GM12878 (cell line): ENCODE measurements around the gene ULK4. TPM values are rescaled to one million over a fixed set of nuclear protein-coding genes. Genes with fewer than 3 reads are reported as not detected.

Experiments
- ATAC-seq: fragments of 200-7000 bp; cut with Tn5 transposase; 3 replicates; pipeline ENCODE4 v1.9.1; 2020; ENCODE audit warnings: mild to moderate bottlenecking, moderate library complexity
- BruUV-seq: library from RNA; stranded (reverse); fragments of 400-500 nt; replicated peaks from 2 replicates; lab custom pipeline; 2021; lab: Mats Ljungman, UMichigan
- CTCF ChIA-PET: fragments of 300-600 bp; sonication (Branson Sonifier 250); formaldehyde crosslinking; extraction: SDS; loops from one replicate; lab custom pipeline; 2021; ENCODE audit warnings: inconsistent platforms; lab: Yijun Ruan, JAX
- POLR2A ChIA-PET: fragments of 350-600 bp; formaldehyde crosslinking; extraction: SDS; loops from one replicate; lab custom pipeline; 2021; ENCODE audit warnings: inconsistent platforms; lab: Charles Lee
- RAD21 ChIA-PET: fragments of 300-600 bp; sonication (Branson Sonifier 250); formaldehyde crosslinking; loops from one replicate; lab custom pipeline; 2023; ENCODE audit warnings: antibody characterized with exemption; ENCODE audit not compliant: unreplicated experiment; lab: Charles Lee
- SMC1A ChIA-PET: fragments of 300-600 bp; sonication (Branson Sonifier 250); formaldehyde crosslinking; loops from one replicate; lab custom pipeline; 2023; ENCODE audit not compliant: unreplicated experiment, uncharacterized antibody; lab: Charles Lee
- DNase-seq: peaks from one replicate; pipeline ENCODE4 v3.0.0-alpha.2; 2011; ENCODE audit warnings: low read depth, low spot score
- FAIRE-seq: peaks from 3 replicates; lab custom pipeline; 2011; peaks lifted over from hg19 to GRCh38; lab: Jason Lieb, UNC
- H2AFZ ChIP-seq: 2 replicates; pipeline ENCODE4 v1.6.0; 2011; ENCODE audit warnings: low read depth, low read length, control low read depth; ENCODE audit not compliant: control insufficient read depth
- H3K27ac ChIP-seq: 2 replicates; pipeline ENCODE4 v1.5.1; 2011; ENCODE audit warnings: control low read depth; ENCODE audit not compliant: control insufficient read depth, insufficient read depth
- H3K27me3 ChIP-seq, 2 experiments: replicated peaks in 1 of 2; 2 replicates each; pipeline versions ENCODE4 v1.6.0 to v1.6.1; 2011; ENCODE audit warnings: low read length in 1 of 2; ENCODE audit not compliant: control insufficient read depth in 2 of 2, insufficient read depth in 2 of 2
- H3K36me3 ChIP-seq, 2 experiments: 2 replicates each; pipeline ENCODE4 v1.5.1; 2011; ENCODE audit warnings: low read length in 1 of 2; ENCODE audit not compliant: control insufficient read depth in 2 of 2, insufficient read depth in 2 of 2
- H3K4me1 ChIP-seq: 2 replicates; pipeline ENCODE4 v1.6.1; 2011; ENCODE audit warnings: mild to moderate bottlenecking, low read length, moderate library complexity, mixed read lengths; ENCODE audit not compliant: control insufficient read depth, insufficient read depth
- H3K4me2 ChIP-seq: 2 replicates; pipeline ENCODE4 v1.6.0; 2011; ENCODE audit warnings: control low read depth; ENCODE audit not compliant: control insufficient read depth, insufficient read depth
- H3K4me3 ChIP-seq: fragments of 200-600 bp; sonication (generic); 2 replicates; pipeline ENCODE4 v1.5.1; 2016
- H3K79me2 ChIP-seq: 2 replicates; pipeline ENCODE4 v1.6.0; 2011; ENCODE audit warnings: low read length; ENCODE audit not compliant: control insufficient read depth, insufficient read depth
- H3K9ac ChIP-seq: 2 replicates; pipeline ENCODE4 v1.8.0; 2011; ENCODE audit warnings: low read length, control low read depth, mixed read lengths; ENCODE audit not compliant: control insufficient read depth, insufficient read depth
- H3K9me3 ChIP-seq: replicated peaks from 3 replicates; pipeline ENCODE4 v1.5.1; 2011; ENCODE audit warnings: mild to moderate bottlenecking, low read length; ENCODE audit not compliant: control insufficient read depth, insufficient read depth
- H4K20me1 ChIP-seq: 2 replicates; pipeline ENCODE4 v1.6.0; 2011; ENCODE audit not compliant: control insufficient read depth, insufficient read depth
- CTCF ChIP-seq, 3 experiments: IDR thresholded peaks in 2 of 3; conservative IDR thresholded peaks in 1 of 3; 2 replicates each; pipeline ENCODE4 v1.5.1; 2011; ENCODE audit warnings: low read depth in 3 of 3, low read length in 3 of 3, mild to moderate bottlenecking in 3 of 3, control low read depth in 2 of 3, moderate library complexity in 2 of 3, inconsistent platforms in 1 of 3, mixed read lengths in 1 of 3; ENCODE audit not compliant: control insufficient read depth in 2 of 3, insufficient read depth in 1 of 3; ENCODE audit errors: extremely low read depth in 1 of 3
- FOXM1 ChIP-seq: IDR thresholded peaks from 2 replicates; pipeline ENCODE4 v1.6.1; 2012; ENCODE audit warnings: low read depth, mild to moderate bottlenecking, inconsistent platforms, low read length, moderate library complexity
- KAT2A ChIP-seq: conservative IDR thresholded peaks from 2 replicates; pipeline ENCODE4 v1.6.1; 2011; ENCODE audit warnings: low read depth, low read length; ENCODE audit not compliant: control insufficient read depth
- NFXL1 ChIP-seq: fragments of 450-650 bp; IDR thresholded peaks from 2 replicates; pipeline ENCODE4 v1.6.1; 2017; ENCODE audit warnings: antibody characterized with exemption, mild to moderate bottlenecking, borderline replicate concordance
- PAX8 ChIP-seq: fragments of 450-650 bp; IDR thresholded peaks from 2 replicates; pipeline ENCODE4 v1.6.1; 2017; ENCODE audit warnings: mild to moderate bottlenecking, moderate library complexity
- RBBP5 ChIP-seq: fragments of 200-600 bp; sonication (generic); conservative IDR thresholded peaks from 2 replicates; pipeline ENCODE4 v1.6.1; 2016
- RELA ChIP-seq: fragments of 450-650 bp; IDR thresholded peaks from 2 replicates; pipeline ENCODE4 v1.8.0; 2014; ENCODE audit warnings: borderline replicate concordance; ENCODE audit not compliant: partially characterized antibody
- SMARCA5 ChIP-seq: fragments of 450-650 bp; IDR thresholded peaks from 2 replicates; pipeline ENCODE4 v1.6.1; 2017; ENCODE audit warnings: mild to moderate bottlenecking
- SUZ12 ChIP-seq: fragments of 200-600 bp; sonication (generic); IDR thresholded peaks from one replicate; pipeline ENCODE4 v1.6.1; 2018; ENCODE audit warnings: antibody characterized with exemption, mild to moderate bottlenecking; ENCODE audit not compliant: unreplicated experiment
- TAF1 ChIP-seq: IDR thresholded peaks from 2 replicates; pipeline ENCODE4 v1.6.1; 2011; ENCODE audit warnings: mild to moderate bottlenecking, low read depth, low read length, borderline replicate concordance
- WGBS: methylation state at CpG from one replicate; pipeline ENCODE4 v1.1.6; 2016; ENCODE audit warnings: low lambda C conversion rate; ENCODE audit not compliant: insufficient replicate concordance, insufficient coverage; ENCODE audit errors: missing lambda C conversion rate; 5-methylcytosine and 5-hydroxymethylcytosine counted together
- in situ Hi-C: fragments of 300-500 bp; cut with MboI; formaldehyde crosslinking; loops from 9 replicates; pipeline ENCODE4 v1.14.3; 2018; ENCODE audit warnings: mixed read lengths
- intact Hi-C: fragments of 100-400 bp; cut with micrococcal nuclease; formaldehyde crosslinking; loops from one replicate; pipeline ENCODE4 v1.14.2; 2022; ENCODE audit not compliant: unreplicated experiment
- polyA plus RNA-seq, 11 experiments: library from polyadenylated mRNA; depleted of rRNA in 4 of 11; unstranded in 6 of 11; stranded (reverse) in 5 of 11; fragments of >200 nt; fragmentation: Nextera tagmentation in 4 of 11; fragmentation: Illumina TruSeq in 1 of 11; extraction: Ambion mirVana in 4 of 11; extraction: Trizol in 1 of 11; gene quantifications; 1 replicate in 1 of 11; 2 replicates in 10 of 11; pipeline versions ENCODE4 v1.2.1 to v1.2.3, GENCODE V29; 2011 to 2016; ENCODE audit warnings: inconsistent platforms in 2 of 11, missing spikeins in 2 of 11, low read depth in 1 of 11
- total RNA-seq, 4 experiments: library from RNA; depleted of rRNA in 3 of 4; stranded (reverse); fragments of >200 nt in 3 of 4; fragmentation: Illumina TruSeq in 1 of 4; extraction: Trizol in 1 of 4; gene quantifications; 2 replicates each; pipeline versions ENCODE4 v1.2.1 to v1.2.3, GENCODE V29; 2013 to 2021
- TF ChIP-seq, protein P1 (sequence below): IDR thresholded peaks from 2 replicates; pipeline ENCODE4 v1.6.1; 2011; ENCODE audit warnings: borderline replicate concordance, low read depth, mild to moderate bottlenecking, moderate library complexity, low read length; ENCODE audit not compliant: insufficient read depth, poor library complexity, severe bottlenecking
- TF ChIP-seq, protein P2 (sequence below): fragments of 450-650 bp; IDR thresholded peaks from 2 replicates; pipeline ENCODE4 v1.6.1; 2017; ENCODE audit warnings: borderline replicate concordance

The ULK4 gene
- total and polyA plus RNA-seq, 10 of the 15 experiments (the other 5 are each of a cell fraction or from before 2014, with no cell fraction given): 3.5 to 7.6 (median 6.3) TPM

GRCh38 chr3:41436983-41437382, 524.9 kb downstream of the ULK4 start (continued):
- TF ChIP-seq CTCF (IDR thresholded peaks at IDR 0.05 in 2 of 3, conservative IDR thresholded peaks at IDR 0.05 in 1 of 3; ENCODE audit: control insufficient read depth in 2 of 3, extremely low read depth in 1 of 3, insufficient read depth in 1 of 3, low read depth in 3 of 3, low read length in 3 of 3) (no peak), RELA (no peak), TAF1 (no peak)

DNA sequence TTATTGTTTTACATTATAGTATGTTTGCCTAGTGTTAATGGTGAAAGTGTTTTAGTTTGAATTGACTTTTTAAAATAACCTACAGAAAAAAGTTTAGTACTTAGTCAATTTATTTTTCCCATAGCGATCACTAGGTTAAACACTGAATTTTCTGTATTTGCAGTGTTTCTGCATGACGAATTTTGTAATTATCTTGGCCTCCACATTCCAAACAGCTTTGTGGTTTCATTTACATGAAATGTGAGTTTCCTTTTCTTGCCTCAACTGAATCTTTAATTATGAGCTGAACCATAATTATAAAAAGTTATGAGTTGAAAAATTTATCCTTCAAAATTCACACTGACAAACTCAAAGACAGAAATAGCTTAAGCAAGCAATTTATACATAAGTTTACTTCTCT, 527.1 kb downstream of the ULK4 start:
- H3K4me2 ChIP-seq: no peak overlapping the region
- H3K9ac ChIP-seq: no peak overlapping the region
- no peak overlapping the region for H3K4me3 ChIP-seq
- TF ChIP-seq, protein P1, sequence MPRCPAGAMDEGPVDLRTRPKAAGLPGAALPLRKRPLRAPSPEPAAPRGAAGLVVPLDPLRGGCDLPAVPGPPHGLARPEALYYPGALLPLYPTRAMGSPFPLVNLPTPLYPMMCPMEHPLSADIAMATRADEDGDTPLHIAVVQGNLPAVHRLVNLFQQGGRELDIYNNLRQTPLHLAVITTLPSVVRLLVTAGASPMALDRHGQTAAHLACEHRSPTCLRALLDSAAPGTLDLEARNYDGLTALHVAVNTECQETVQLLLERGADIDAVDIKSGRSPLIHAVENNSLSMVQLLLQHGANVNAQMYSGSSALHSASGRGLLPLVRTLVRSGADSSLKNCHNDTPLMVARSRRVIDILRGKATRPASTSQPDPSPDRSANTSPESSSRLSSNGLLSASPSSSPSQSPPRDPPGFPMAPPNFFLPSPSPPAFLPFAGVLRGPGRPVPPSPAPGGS: no peak
- TF ChIP-seq, protein P2, sequence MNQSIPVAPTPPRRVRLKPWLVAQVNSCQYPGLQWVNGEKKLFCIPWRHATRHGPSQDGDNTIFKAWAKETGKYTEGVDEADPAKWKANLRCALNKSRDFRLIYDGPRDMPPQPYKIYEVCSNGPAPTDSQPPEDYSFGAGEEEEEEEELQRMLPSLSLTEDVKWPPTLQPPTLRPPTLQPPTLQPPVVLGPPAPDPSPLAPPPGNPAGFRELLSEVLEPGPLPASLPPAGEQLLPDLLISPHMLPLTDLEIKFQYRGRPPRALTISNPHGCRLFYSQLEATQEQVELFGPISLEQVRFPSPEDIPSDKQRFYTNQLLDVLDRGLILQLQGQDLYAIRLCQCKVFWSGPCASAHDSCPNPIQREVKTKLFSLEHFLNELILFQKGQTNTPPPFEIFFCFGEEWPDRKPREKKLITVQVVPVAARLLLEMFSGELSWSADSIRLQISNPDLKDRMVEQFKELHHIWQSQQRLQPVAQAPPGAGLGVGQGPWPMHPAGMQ: no peak
- no peak for TF ChIP-seq SMARCA5
- TF ChIP-seq KAT2A: no peak
- TF ChIP-seq NFXL1: no peak
- TF ChIP-seq RBBP5: no peak
- TF ChIP-seq FOXM1: no peak
- TF ChIP-seq TAF1: no peak
- no peak for TF ChIP-seq PAX8
- no peak for TF ChIP-seq SUZ12
- no peak for ATAC-seq
- no peak overlapping the region for H3K27ac ChIP-seq
- H2AFZ ChIP-seq: no peak overlapping the region
- H3K4me1 ChIP-seq: no peaks in the 10 kb centered on the region
- SMC1A ChIA-PET: no interaction called here
- H4K20me1 ChIP-seq: no peaks in the 10 kb centered on the region
- POLR2A ChIA-PET: no interaction called here
- H3K9me3 ChIP-seq: no peaks in the 10 kb centered on the region
- intact Hi-C loops: no loop called here
- RAD21 ChIA-PET: no interaction called here
- CTCF ChIA-PET: no interaction called here
- in situ Hi-C loops: no loop called here
- H3K36me3 ChIP-seq: no peaks in the 10 kb centered on the region
- no peak for DNase-seq
- H3K79me2 ChIP-seq: no peaks in the 10 kb centered on the region
- no peaks in the 10 kb centered on the region for H3K27me3 ChIP-seq
- no TSS peak for BruUV-seq
- WGBS: 21% methylated on average over 2 of the region's 2 CpGs
- no peak for FAIRE-seq
